ENCODE measurements around the gene POLE3. TPM values are rescaled to one million over a fixed set of nuclear protein-coding genes. Genes with fewer than 3 reads are reported as not detected.
A peak's percentile ranks its signal among the peaks of the same experiment; 100 is the strongest.
"Not testable (repeated sequence)": the region's sequence is repeated elsewhere in the genome, so short reads cannot be mapped to it uniquely, and the experiment has no call there.

The POLE3 gene
- total and polyA plus RNA-seq, 9 of the 15 experiments (the other 6 are each of a cell fraction or from before 2014, with no cell fraction given) = 52.6 to 179 (median 110) TPM

GRCh38 chr9:113379829-113380210, 30.7 kb downstream of the POLE3 start (continued):
- peak; percentile 63; the same call in 1 of the 2 replicates for TF ChIP-seq ZNF395 (CRISPR knock-in tag; IDR thresholded peaks at IDR 0.05)
- peak; percentile 72; the same call in 1 of the 2 replicates for TF ChIP-seq SMAD4 (CRISPR knock-in tag; conservative IDR thresholded peaks at IDR 0.05)
- not testable (repeated sequence) for TF ChIP-seq ATF1 (CRISPR knock-in tag; IDR thresholded peaks at IDR 0.05); NR4A1 (CRISPR knock-in tag; IDR thresholded peaks at IDR 0.05); JUND (IDR thresholded peaks at IDR 0.05; ENCODE audit: borderline replicate concordance, low read depth, low read length)
- 0 out of 2 replicates have a peak, but pooled peaks have one; percentile 19 for TF ChIP-seq ATF1 (tag; IDR thresholded peaks at IDR 0.05)
- TF ChIP-seq DMBX1 (CRISPR knock-in tag; IDR thresholded peaks at IDR 0.05; ENCODE audit: borderline replicate concordance) = peak; percentile 94
- peak; percentile 51; the same call in 1 of the 2 replicates for TF ChIP-seq ZNF41 (CRISPR knock-in tag; conservative IDR thresholded peaks at IDR 0.05)
- peak; percentile 78; the same call in 1 of the 2 replicates for TF ChIP-seq TAF7 (tag; IDR thresholded peaks at IDR 0.05)
- TF ChIP-seq KLF6 (CRISPR knock-in tag; IDR thresholded peaks at IDR 0.05; ENCODE audit: borderline replicate concordance) = peak; percentile 82; the same call in 1 of the 2 replicates
- TF ChIP-seq BACH1 (tag; IDR thresholded peaks at IDR 0.05) = 0 out of 2 replicates have a peak, but pooled peaks have one; percentile 51
- TF ChIP-seq TEAD2 (tag; IDR thresholded peaks at IDR 0.05) = 0 out of 2 replicates have a peak, but pooled peaks have one; percentile 49
- peak; percentile 88; the same call in 1 of the 2 replicates for TF ChIP-seq ZNF583 (CRISPR knock-in tag; IDR thresholded peaks at IDR 0.05)
- TF ChIP-seq ZNF639 (CRISPR knock-in tag; conservative IDR thresholded peaks at IDR 0.05 in 1 of 2, IDR thresholded peaks at IDR 0.05 in 1 of 2) = 0 out of 4 replicates have a peak, but pooled peaks of 1 of the 2 experiments have one; percentile 44
- TF ChIP-seq NR4A1 (tag; IDR thresholded peaks at IDR 0.05) = peak; percentile 92
- TF ChIP-seq MEF2D (tag; conservative IDR thresholded peaks at IDR 0.05; ENCODE audit: low read depth) = peak; percentile 79
- 0 out of 2 replicates have a peak, but pooled peaks have one; percentile 3 for TF ChIP-seq ZFX (CRISPR knock-in tag; IDR thresholded peaks at IDR 0.05)
- TF ChIP-seq GTF2A2 (tag; IDR thresholded peaks at IDR 0.05) = peak; percentile 84
- peak; percentile 86 for TF ChIP-seq DDX20 (tag; IDR thresholded peaks at IDR 0.05; ENCODE audit: low read depth)
- TF ChIP-seq JUND (tag; IDR thresholded peaks at IDR 0.05; ENCODE audit: borderline replicate concordance, low read depth, low read length) = peak; percentile 8; the same call in 1 of the 3 replicates
- peak; percentile 56; the same call in 1 of the 2 replicates for TF ChIP-seq ZNF79 (CRISPR knock-in tag; IDR thresholded peaks at IDR 0.05; ENCODE audit: low read depth)
- TF ChIP-seq CXXC5 (CRISPR knock-in tag; IDR thresholded peaks at IDR 0.05) = peak; percentile 64
- 0 out of 2 replicates have a peak, but pooled peaks have one; percentile 57 for TF ChIP-seq IRF9 (tag; IDR thresholded peaks at IDR 0.05)
- TF ChIP-seq HDAC8 (tag; IDR thresholded peaks at IDR 0.05) = peak; percentile 92
